Fibroblast of skin of left biceps (primary cell): Measurements from ENCODE around the gene SSX2IP.
A peak's percentile ranks its signal among the peaks of the same experiment; 100 is the strongest.
"Not testable (repeated sequence)": the region's sequence is repeated elsewhere in the genome, so short reads cannot be mapped to it uniquely, and the experiment has no call there.

ENCODE experiments used
- DNase-seq, 2 experiments: peaks; one replicate each; pipeline ENCODE4 v3.0.0-alpha.2; 2013; ENCODE audit warnings: low read depth in 2 of 2

SSX2IP gene

DNA sequence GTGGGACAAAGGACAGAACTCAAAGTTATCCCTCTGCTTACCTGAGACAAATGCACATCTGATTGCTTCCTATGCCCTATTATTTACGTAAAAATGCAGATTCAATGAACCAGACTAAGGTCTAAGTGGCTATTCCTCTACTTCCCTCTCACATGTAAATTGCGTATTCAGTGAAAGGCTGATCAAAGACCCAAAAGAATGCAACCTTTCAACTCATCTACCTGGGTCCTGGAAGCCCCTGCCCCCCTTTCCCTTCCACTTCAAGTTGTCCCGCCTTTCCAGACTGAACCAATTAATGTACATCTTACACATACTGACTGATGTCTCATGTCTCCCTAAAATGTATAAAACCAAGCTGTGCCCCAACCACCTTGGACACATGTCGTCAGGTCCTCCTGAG is 14.6 kb downstream of the SSX2IP start:
- DNase-seq = no peak

DNA sequence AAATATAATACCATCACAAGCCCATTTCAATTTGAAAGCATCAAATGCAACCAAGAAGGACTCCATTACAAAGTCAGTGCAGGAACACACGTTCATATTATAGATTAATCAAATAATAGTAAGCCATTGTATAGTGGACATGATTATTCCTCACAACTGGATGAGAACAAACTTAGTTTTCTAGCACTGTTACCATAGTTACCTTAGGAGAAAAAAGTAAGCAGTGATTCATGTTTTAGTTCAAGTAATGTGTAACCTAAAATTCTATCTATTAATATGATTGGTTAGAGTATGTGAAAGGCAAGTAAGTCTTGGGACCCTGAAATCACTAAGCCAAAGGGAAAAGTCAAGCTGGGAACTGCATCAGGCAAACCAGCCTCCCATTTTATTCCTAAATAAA is 15.2 kb downstream of the SSX2IP start:
- DNase-seq = no peak

DNA sequence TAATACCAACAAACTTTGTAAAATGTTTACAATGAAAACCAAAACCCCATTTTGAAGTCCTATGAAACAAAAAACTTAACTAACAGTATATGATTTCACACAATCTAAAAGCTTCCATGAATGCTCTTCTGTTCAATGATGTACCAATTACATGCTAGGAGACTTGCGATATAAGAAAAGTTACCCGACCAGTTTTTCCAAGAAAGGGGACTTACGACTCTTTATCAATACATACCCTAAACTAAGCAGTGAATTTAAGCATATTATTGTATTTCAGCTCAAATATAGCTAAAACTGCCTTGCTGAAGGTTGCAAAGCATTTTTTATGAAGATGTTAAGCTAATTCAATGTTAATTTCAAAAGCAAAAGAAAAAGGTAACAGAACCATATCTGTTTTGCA is 15.6 kb downstream of the SSX2IP start:
- no peak for DNase-seq

DNA sequence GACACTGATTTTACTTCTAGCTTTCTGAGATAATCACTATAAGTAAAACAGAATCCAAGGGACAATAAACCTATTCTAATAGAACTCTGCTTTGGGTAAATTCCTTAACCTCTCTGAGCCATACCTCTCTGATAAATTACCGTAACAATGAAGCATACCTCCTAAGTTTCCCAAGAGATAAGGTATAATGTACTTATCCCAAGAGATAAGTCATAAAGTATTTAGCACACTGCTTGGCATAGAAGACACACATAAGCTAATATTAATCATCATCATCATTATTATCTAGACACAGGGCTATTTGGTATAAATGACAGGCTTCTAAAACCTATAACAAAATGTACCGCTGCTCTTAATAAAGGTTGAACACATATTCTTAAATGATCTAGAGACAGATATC is 16.2 kb downstream of the SSX2IP start:
- DNase-seq = no peak

DNA sequence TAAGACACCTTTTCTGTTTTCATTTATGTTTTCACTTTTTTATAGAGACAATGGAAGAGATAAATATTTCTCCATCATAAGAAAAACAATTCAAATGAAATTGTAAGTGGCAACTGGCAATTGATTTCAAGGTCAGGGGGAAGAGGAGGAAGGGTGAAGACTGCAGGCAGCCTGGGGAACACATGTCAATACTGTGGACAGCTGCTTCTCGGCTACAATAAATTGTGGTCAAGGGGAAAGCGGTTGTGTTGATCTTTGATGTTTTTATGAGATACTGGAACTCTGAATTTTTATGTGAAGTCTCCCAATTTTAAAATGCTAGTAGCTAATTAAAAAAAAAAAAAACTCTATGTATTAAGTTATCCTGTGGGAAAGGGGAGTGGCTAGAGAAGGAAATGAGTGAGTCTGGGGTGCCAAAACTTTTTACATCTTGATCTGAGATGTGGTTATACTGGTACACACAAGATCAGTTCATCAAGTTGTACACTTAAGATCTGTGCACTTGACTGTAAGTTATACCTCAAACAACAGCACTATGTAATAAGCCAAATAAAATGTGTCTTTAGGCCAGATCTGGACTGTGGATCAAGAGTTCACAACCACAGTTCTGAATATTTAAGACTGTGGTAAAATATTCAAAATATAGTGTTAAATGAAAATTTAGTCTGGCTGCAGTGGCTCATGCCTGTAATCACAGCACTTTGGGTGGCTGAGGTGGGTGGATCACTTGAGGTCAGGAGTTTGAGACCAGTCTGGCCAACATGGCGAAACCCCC is 18.0 kb downstream of the SSX2IP start:
- no peak for DNase-seq

DNA sequence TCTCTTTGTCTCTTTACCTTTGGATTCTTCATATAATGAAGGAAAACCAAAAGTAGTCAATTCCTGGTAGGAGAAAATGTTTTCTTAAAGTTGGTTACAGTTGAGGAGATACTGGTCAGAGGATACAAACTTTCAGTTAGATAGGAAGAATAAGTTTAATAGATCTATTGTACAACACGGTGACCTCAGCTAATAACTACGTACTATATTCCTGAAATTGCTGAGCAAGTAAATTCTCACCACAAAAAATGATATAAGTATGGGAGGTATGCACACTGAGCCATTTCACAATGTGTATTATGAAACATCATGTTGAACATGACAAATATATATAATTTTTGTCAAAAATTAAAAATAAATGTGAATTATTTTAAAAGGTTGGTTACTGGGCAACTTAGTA is 20.4 kb downstream of the SSX2IP start:
- DNase-seq = no peak

DNA sequence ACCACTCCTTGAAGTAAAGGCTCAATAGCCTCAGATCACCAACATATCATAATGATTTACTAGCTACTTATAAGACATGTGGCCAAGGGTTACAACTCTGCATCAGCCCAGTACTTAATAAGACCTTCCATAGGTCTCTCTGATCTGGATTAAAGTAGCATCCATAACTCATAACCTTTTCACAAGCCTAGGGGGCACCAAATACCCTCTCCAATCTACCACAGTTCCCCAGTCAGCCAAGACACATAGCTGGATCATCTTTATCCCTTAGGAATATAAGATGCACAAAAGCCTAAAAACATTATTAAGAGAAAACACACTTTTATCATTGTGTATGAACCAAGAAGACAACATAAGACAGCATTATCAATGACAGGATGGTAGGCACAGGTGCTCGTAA is 22.1 kb downstream of the SSX2IP start:
- no peak for DNase-seq

DNA sequence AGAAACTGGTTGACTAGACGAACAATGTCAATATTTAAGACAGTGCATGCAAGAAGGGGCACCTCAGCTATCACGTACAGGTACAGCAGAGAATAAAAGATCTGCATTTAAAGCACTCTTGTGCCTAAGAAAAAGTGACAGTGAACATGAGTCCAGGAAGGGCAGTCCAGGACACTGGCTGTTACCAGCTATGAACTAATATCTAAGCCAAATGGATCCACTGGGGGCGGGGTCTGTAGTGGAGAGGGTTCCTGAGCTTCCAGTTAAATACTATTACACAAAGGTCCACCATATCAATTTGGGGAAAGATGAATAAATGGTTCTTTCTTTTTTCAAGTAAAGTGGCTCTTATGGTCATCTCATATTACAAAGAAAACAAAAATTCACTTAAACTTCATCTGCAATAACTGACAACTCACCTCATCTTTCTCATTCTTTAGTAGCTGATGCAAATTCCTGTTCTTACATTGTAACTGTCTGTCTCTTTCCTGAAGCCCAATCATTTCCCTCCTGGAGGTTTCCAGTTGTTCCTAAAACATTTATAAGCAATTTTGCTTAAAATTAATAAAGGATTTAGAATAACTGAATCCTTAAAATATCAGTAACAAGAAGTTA is 24.5 kb downstream of the SSX2IP start:
- peak in 1 of 2 experiments; percentile 41 for DNase-seq

DNA sequence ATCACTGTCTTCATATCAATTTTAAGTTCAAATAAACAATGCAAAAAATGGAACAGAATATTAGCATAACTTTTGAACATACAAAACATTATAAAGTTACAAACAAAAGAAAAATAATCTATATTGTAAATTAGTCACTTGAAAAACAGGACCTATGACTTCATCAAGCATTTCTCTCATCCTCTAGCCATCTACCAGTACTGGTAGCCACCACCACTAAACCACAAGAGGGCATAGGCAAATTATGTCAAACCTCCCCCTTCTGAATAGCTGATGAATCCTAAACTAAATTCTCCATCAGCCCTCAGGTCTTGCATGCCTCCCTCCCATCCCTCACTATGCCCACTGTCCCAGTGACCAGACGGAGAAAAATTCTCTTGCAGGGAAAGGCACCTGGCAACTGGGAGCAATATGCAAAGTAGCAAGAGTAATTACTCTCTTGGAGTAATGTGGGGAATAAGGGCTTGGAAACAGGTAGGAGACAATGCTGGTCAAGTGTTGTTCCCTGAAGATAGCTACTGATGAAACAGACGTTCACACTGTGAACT is 37.1 kb downstream of the SSX2IP start:
- no peak for DNase-seq

DNA sequence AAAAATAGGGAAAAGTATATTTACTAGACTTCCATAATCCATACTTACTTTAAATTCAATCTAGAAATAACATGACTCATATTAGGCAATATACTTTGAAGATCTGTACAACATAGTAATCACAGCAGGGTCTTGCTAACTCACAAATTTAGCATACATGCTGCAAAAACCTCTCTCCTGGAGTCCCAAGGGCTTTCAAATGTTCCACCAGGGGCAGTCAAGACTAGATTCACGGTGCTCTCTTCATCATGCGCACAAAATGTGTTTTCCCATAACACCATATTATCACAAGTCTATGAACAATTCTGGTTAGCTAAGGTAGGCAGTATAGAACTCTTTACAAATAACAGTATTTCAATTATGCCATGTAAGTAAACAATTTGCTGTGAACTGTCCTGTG is 45.8 kb downstream of the SSX2IP start:
- DNase-seq = no peak

DNA sequence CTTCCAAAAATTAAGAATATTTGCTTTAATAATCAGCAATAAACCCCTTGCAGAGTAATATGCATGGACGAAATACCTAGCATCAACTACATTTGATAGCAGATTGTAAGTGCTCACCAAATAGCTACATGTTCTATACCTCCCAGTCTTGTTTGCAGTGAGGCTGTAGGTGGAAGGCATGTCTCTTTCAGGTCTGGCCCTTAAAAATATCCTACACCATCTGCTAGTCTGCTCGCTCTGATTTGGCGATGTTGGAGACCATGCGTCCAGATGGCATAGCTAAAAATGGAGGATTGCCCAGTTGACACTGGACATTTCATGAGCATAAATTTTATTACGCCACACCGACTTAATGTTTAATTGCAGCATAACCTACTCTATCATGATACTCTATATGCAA is 47.1 kb downstream of the SSX2IP start:
- no peak for DNase-seq

DNA sequence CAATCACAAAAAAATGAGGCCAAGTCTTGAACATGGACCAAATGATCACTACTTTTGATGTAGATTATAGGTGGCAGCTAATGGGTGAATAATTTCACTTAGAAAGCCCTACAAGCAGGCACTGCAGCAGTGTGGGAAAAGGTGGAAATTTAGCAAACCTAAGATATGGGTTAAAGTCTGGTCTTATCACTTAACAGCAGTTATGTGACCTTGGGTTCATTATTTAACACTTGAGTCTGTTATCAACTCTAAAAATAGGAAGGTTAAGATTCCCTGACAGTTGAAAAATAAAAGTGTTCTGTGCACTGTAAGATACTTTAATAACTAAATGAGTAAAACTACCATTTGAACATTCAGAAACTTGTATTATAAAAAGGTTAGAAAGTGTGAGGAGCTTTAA is 47.5 kb downstream of the SSX2IP start:
- DNase-seq = no peak

DNA sequence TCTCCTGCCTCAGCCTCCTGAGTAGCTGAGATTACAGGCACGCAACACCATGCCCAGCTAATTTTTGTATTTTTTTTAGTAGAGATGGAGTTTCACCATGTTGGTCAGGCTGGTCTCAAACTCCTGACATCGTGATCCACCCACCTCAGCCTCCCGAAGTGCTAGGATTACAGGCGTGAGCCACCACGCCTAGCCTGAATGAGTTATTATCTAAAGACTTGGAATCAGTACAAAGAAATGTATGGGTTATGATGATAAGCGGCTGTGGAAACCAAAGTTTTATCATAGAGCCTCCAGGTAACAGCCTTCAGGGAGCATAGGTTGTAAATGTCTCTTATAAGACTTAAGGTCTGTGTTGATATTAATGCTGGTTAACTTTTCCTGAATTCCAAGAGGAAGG is 50.5 kb downstream of the SSX2IP start:
- DNase-seq = not testable (repeated sequence)

DNA sequence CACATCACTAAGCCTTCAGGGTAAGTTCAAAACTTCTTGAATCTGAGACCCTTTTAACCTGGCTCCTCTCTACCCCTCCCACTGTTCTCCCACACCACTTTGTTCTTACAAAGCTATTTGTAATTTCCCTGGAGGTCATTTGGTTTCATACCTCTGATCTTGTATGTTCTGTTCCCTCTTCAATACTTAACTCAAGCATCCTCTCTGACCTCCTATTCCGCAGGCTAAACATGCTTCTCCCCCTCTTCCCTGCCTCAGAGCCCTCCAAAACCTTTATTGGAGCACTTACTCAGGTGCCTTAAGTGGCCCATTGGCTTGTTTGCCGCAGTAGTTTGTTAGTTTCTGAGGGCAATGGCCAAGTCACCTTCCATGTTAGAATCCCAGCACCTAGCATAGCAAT is 54.8 kb downstream of the SSX2IP start:
- DNase-seq = no peak

DNA sequence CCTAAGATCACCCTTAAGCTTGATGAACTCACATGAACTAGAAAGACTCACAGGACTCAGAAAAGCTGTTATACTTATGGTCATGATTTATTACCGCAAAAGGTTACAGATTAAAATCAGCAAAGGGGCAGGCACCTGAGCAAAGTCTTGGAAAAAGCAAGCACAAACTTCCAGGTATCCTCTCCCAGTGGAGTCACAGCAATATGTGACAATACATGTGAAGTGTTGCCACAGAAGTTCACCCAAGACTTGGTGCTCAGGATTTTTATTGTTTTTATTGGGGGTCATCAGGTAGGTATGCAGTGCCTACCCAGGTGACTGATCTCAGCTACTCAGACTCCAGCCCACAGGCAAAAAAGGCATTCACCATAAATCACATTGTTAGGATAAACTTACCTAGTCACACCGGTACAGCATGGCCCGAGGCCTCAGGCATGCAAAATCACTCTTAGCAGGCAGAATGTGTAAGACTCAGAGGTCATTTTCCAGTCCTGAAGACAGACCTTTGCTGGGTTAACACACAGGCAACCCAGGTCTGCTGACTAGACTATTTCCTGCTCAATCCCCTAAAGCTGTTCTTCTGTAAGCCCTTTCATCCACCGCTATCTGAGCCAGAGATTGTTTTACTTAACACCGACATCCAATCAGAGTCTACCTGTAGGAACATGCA is 55.6 kb downstream of the SSX2IP start:
- no peak for DNase-seq

DNA sequence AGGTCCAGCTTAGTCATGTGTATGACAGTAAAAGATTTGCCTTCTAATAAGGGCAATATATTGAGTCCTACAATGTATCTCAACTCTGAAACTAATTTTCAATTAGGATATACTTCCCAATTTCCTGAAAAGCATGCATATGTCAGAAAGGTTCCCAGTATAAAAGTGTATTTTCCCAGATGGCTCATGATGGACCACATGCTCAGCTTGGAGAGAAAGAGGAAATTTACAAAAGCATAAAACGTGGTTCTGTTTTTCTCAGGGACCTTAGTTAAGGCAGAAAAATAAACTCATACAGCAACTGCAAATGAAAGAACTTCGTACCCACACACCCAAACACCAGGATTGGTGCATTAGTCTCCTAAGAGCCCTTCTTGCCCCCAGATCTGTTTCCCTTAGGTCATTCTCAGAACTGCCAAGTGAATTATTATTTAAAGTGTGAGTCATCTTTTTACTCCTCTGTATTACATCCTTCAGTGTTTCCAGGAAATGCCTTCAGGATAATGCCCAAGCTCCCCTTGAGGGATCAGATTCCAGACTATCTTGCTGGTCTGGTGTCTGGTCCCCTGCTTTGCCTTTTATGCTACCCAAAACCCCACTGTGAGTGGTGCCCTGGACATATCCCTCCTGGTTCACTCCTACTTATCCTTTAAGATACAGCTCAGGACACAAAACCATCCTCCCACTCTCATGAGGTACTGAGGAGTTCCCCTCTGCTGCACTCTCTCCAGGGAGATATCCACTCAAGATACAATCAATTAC is 57.4 kb downstream of the SSX2IP start:
- peak; percentile 24 to 31 for DNase-seq

DNA sequence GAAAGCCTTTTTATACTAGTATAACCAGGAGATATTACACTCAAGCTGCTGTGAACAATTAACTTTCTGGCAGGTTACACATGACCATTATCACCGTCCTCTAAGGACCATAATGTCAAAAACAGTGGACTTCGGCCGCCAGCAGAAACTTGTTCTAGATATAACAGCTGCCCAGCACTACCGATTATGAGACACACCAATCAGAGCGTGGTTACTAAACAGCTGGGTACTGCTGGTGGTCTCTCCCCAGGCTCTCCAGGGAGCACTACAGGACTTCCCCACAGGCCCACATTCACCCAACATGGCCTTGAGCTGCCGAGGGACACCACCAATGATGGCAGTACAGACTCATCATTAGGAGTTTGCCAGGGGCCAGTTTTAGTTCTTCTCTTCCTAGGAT is 58.1 kb downstream of the SSX2IP start:
- DNase-seq = no peak

DNA sequence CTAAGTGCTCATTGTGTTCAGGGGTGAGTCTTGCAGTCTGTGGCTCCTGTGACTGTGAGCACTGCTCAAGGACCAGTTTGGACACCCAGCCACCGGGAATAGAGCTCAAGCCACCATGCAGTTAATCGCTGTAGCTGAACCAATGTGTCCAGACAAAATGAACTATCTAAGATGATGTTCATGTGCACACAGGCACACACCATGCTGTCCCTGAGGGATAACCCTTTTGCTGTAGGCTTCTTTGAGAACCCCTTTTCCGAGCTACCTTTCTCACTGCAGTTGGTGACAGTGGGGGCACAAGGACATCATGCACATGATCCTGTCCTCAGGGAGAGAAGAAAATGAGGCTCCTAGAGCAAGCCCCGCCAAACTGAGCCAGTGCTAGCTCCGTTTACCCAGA is 65.4 kb downstream of the SSX2IP start:
- no peak for DNase-seq

DNA sequence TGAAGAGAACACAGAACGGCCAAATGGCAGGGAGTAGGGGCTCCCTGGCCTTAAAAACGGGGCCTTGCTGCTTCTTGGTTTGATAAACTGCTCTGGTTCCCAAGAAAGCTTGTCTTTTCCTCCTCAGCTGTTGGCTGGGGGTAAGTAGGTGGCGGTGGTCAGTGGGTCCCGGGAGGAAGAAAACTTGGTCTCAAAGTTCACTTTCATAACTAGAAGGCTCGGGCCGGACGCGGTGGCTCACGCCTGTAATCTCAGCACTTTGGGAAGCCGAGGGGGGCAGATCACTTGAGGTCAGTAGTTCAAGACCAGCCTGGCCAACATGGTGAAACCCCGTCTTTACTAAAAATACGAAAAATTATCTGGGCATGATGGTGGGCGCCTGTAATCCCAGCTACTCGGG is 68.7 kb downstream of the SSX2IP start:
- DNase-seq = no peak

DNA sequence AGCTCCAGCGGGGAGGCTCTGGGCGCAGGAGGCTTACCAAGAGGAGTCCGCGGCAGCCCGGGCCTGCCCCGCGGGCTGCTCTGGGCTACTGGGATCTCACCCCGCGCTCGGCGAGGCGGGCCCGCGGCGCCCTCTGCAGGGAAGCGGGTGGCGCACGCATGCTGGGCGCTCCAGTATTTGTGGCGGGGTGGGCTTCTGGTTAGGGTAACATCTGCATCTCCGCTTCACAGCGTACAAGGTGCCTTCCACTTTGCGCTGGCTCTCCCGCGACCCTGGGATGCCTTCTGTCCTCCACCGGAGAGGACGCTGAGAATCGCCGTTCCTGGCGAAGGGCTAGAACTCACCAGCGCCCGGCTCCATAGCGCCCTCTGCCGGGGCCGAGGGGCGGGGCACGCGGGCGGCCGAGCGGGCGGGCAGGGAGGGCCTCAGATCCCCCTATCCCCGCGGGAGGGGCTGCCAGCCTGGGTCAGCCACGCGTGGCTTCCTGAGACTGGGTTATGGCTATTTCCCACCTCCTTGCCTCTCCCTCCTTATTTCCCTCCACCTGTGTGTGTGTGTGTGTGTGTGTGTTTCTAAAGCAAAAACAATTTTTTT is 69.4 kb downstream of the SSX2IP start:
- DNase-seq = peak; percentile 41 to 48

DNA sequence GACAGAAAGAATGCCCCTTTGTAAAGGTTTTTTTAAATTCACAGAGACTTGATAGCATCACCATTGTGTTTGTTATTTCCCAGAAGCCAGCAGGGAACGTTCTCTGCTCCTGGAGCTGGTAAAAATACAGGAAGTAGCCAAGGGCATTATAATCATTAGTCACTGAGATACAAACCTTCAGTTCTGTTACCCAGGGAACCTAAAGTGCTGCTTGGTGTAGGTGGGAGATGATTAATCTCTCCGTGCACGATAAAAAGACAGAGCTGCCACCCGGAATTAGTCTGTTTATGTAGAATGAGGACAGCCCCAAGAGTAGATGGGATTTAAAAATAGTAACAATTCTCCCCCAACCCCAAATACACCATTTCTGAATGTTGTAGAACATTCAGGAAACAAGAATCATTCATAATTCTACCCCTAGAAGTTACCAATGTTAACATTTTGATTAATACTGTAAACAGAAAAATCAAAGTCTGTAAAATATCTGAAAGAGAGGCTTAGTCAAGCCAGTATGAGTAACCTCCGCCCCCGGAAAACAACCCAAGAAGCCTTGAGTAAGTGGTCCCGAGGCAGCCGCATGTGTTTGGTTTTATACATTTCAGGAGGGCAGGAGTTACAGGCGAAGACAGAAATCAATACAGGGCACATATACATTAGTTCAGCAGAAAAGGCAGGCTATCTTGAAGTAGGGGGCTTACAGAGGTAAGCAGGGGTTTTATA is 70.7 kb downstream of the SSX2IP start:
- no peak for DNase-seq
